Psoas muscle (tissue), 8 donors: Measurements from ENCODE around the gene PSMD14. TPM values are rescaled to one million over a fixed set of nuclear protein-coding genes. Genes with fewer than 3 reads are reported as not detected.
A peak's percentile ranks its signal among the peaks of the same experiment; 100 is the strongest.
"Not testable (repeated sequence)": the region's sequence is repeated elsewhere in the genome, so short reads cannot be mapped to it uniquely, and the experiment has no call there.

Experiments
- ATAC-seq, 4 donors: fragments of 200-7000 bp; cut with Tn5 transposase; one replicate each; pipeline ENCODE4 v1.9.1; 2020; ENCODE audit warnings: moderate library complexity in 3 of 4, mild to moderate bottlenecking in 2 of 4
- DNase-seq, 2 donors: peaks; one replicate each; pipeline ENCODE4 v3.0.0-alpha.2; 2020
- H3K27ac ChIP-seq: fragments of 200-600 bp; one replicate; pipeline ENCODE4 v1.8.0; 2022
- H3K27me3 ChIP-seq, 3 donors: fragments of 200-600 bp in 1 of 3; one replicate each; pipeline versions ENCODE4 v1.6.1 to v1.8.0; 2013 to 2022; ENCODE audit warnings: low read length in 2 of 3, mild to moderate bottlenecking in 2 of 3, moderate library complexity in 1 of 3; ENCODE audit not compliant: insufficient read depth in 3 of 3
- H3K36me3 ChIP-seq, 2 donors: fragments of 200-600 bp in 1 of 2; one replicate each; pipeline versions ENCODE4 v1.6.1 to v1.8.0; 2013 to 2022; ENCODE audit warnings: low read depth in 1 of 2, mild to moderate bottlenecking in 1 of 2, moderate library complexity in 1 of 2; ENCODE audit not compliant: insufficient read depth in 1 of 2
- H3K4me1 ChIP-seq: fragments of 200-600 bp; one replicate; pipeline ENCODE4 v1.8.0; 2022
- H3K4me3 ChIP-seq: fragments of 200-600 bp; one replicate; pipeline ENCODE4 v1.8.0; 2022; ENCODE audit warnings: mild to moderate bottlenecking
- H3K9me3 ChIP-seq: fragments of 200-600 bp; one replicate; pipeline ENCODE4 v1.8.0; 2022
- WGBS, 3 donors: extraction: QIAGEN DNeasy Blood & Tissue Kit; methylation state at CpG; one replicate each; pipeline versions ENCODE4 v1.1.6 to v1.1.7; 2013; 5-methylcytosine and 5-hydroxymethylcytosine counted together
- intact Hi-C, 2 donors: fragments of 100-400 bp; cut with DNase I; formaldehyde crosslinking; loops; one replicate each; pipeline versions ENCODE4 v1.11.0 to v1.14.2; 2022
- polyA plus RNA-seq, 3 donors: library from polyadenylated mRNA; stranded (reverse); fragments of 200-250 nt; gene quantifications; one replicate each; pipeline ENCODE4 v1.2.3, GENCODE V29; 2013
- total RNA-seq, 4 donors: library from RNA; stranded (reverse); fragmentation: NEBNext Ultra II Directional in 2 of 4; extraction: Animal tissue kit (Norgen Biotek cat#: 25700) in 2 of 4; gene quantifications; one replicate each; pipeline versions ENCODE4 v1.2.1 to v1.2.4, GENCODE V29; 2021 to 2023
- TF ChIP-seq, protein P1 (sequence below): fragments of 200-600 bp; IDR thresholded peaks from one replicate; pipeline ENCODE4 v1.8.0; 2022; ENCODE audit warnings: antibody characterized with exemption
- donor health status: healthy with polysubstance abuse.
- donor health status: DM: no; HTN: no; CAD: no; lungs with moderate emphysema.
- donor health status: Bipolar disorder and iron deficiency.
- donor health status: healthy.
- donor health status: DM: yes; HTN: yes; CAD: no.
- donor health status: DM: no; HTN: no; CAD: no.
- donor health status: DM: no; HTN: no; CAD: no.
- donor health status: DM: yes; HTN: yes; CAD: no.

PSMD14 gene
- total and polyA plus RNA-seq, 7 donors = 51.2 to 372 (median 109) TPM

DNA sequence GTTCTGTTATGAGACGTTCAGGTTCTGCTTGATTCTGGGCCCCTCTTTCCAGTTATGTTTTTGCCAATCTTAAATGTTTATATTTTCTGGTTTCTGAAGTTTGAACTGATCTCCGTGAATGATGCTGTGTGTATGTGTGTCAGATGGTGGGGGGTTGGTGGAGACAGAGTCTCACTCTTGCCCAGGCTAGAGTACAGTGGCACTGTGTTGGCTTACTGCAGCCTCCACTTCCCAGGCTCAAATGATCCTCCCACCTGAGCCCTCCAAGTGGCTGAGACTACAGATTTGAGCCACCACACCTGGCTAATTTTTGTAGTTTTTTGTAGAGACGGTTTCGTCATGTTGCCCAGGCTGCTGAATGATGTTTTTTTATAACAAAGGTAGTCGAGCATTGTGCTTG lies 45.9 kb downstream of the PSMD14 start:
- intact Hi-C loops = no loop called here
- H3K36me3 ChIP-seq = no peaks in the 10 kb centered on the region
- 90 to 96% (median 92%) methylated on average over 5 of the region's 5 CpGs for WGBS, 3 donors
- H3K4me1 ChIP-seq = peaks cover 26% of the 10 kb centered on the region
- TF ChIP-seq, protein P1, sequence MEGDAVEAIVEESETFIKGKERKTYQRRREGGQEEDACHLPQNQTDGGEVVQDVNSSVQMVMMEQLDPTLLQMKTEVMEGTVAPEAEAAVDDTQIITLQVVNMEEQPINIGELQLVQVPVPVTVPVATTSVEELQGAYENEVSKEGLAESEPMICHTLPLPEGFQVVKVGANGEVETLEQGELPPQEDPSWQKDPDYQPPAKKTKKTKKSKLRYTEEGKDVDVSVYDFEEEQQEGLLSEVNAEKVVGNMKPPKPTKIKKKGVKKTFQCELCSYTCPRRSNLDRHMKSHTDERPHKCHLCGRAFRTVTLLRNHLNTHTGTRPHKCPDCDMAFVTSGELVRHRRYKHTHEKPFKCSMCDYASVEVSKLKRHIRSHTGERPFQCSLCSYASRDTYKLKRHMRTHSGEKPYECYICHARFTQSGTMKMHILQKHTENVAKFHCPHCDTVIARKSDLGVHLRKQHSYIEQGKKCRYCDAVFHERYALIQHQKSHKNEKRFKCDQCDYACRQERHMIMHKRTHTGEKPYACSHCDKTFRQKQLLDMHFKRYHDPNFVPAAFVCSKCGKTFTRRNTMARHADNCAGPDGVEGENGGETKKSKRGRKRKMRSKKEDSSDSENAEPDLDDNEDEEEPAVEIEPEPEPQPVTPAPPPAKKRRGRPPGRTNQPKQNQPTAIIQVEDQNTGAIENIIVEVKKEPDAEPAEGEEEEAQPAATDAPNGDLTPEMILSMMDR = no peak
- ATAC-seq (no peak), DNase-seq (no peak)
- no peak overlapping the region for H3K27ac ChIP-seq
- no peaks in the 10 kb centered on the region for H3K9me3 ChIP-seq
- no peaks in the 10 kb centered on the region for H3K27me3 ChIP-seq
- H3K4me3 ChIP-seq = no peak overlapping the region

DNA sequence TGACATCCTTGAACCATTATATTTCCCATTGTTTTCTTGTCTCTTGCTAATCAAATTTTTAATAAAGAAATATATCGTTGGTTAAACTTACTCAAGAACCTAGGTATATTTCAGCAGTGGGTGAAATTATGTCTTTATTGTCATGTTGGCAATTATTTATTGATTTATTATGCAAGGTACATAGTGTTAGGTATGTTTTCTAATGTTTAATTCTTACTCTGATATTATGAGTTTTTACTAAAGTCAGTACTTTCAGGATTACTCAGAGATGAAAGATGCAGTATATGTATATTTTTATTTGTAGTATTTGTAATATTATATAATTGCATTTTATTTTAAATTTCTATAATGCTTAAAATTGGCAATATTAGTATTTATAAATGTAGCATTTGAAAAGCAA lies 46.9 kb downstream of the PSMD14 start:
- DNase-seq (no peak), ATAC-seq (no peak)
- TF ChIP-seq, protein P1 = no peak
- H3K4me3 ChIP-seq = no peak overlapping the region
- no peaks in the 10 kb centered on the region for H3K36me3 ChIP-seq
- no peaks in the 10 kb centered on the region for H3K9me3 ChIP-seq
- H3K4me1 ChIP-seq = peaks cover 23% of the 10 kb centered on the region
- intact Hi-C loops = no loop called here
- WGBS, 3 donors = 88 to 93% (median 92%) methylated on average over 1 of the region's 1 CpG
- no peak overlapping the region for H3K27ac ChIP-seq
- no peaks in the 10 kb centered on the region for H3K27me3 ChIP-seq

DNA sequence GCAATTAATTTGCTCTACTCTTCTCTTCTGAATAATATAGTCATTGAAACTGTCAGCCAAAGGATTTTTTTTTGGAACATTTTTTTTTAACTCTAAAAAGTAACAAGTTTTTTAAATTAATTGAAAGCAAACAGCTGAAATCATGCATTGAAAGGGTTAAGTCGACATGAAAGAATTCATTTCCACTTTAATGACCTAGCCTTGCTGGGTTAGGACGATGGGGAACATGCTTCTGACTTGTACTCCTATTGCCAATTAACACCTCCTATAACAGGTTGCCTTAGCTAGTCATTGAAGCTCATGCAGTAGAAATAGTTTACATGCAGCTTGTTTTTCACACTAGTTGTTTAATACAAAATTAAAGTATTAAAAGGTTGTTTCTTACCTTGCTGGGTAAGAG lies 47.8 kb downstream of the PSMD14 start:
- H3K9me3 ChIP-seq = no peaks in the 10 kb centered on the region
- TF ChIP-seq, protein P1 = no peak

DNA sequence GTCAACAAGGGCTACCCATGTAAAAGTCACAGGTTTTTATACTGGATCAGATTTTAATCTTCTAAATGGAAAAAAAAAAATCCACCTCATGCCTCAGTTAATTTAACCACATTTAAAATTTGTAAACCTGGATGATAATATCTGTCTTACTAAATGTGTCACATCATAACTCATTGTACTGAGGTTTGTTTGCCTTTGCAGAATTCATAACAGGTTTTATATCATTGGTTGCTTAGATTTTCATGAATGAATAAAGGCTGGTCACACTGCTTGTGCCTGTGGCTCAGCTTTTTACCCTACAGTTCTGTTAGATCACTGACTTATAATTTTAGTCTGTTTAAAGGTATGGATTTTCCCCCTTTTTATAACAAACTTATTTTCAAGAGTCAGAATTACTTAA lies 48.9 kb downstream of the PSMD14 start:
- Histone ChIP-seq H3K4me3 (no peak overlapping the region), H3K27me3 (no peaks in the 10 kb centered on the region), H3K4me1 (peaks cover 21% of the 10 kb centered on the region), H3K36me3 (no peaks in the 10 kb centered on the region), H3K27ac (no peak overlapping the region), H3K9me3 (peaks cover 6% of the 10 kb centered on the region)
- no peak for ATAC-seq
- intact Hi-C loops = no loop called here
- TF ChIP-seq, protein P1 = no peak
- no peak for DNase-seq

More for the DNA sequence above, 47.8 kb downstream of the PSMD14 start:
- peaks cover 23% of the 10 kb centered on the region for H3K4me1 ChIP-seq
- no peak for DNase-seq
- intact Hi-C loops = no loop called here
- peak in 2 of 4 donors; percentile 41 to 46 for ATAC-seq
- no peak overlapping the region for H3K4me3 ChIP-seq
- 10 to 16% (median 13%) methylated on average over 2 of the region's 2 CpGs for WGBS, 3 donors
- H3K27me3 ChIP-seq = no peaks in the 10 kb centered on the region
- no peak overlapping the region for H3K27ac ChIP-seq
- no peaks in the 10 kb centered on the region for H3K36me3 ChIP-seq

DNA sequence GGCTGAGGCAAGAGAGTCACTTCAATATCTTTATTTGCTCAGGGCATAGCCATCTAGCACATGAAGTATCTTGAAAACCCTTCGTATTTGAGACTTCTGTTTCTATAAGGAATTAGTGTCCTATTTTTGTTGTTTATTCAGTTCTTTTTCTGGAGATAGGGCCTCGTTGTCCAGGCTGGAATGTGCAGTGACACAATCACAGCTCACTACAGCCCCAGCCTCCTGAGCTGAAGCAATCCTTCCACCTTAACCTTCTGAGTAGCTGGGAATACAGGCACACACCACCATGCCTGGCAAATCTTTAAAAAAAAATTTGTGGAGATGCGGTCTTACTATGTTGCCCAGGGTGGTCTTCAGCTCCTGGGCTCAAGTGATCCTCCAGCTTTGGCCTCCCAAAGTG lies 50.6 kb downstream of the PSMD14 start:
- no peak overlapping the region for H3K27ac ChIP-seq
- H3K9me3 ChIP-seq = peaks cover 16% of the 10 kb centered on the region
- TF ChIP-seq, protein P1 = no peak
- intact Hi-C loops = no loop called here
- peaks cover 14% of the 10 kb centered on the region for H3K4me1 ChIP-seq
- DNase-seq (no peak), ATAC-seq (no peak)
- H3K36me3 ChIP-seq = no peaks in the 10 kb centered on the region
- no peaks in the 10 kb centered on the region for H3K27me3 ChIP-seq
- no peak overlapping the region for H3K4me3 ChIP-seq
- 88 to 95% (median 91%) methylated on average over 3 of the region's 3 CpGs for WGBS, 3 donors

DNA sequence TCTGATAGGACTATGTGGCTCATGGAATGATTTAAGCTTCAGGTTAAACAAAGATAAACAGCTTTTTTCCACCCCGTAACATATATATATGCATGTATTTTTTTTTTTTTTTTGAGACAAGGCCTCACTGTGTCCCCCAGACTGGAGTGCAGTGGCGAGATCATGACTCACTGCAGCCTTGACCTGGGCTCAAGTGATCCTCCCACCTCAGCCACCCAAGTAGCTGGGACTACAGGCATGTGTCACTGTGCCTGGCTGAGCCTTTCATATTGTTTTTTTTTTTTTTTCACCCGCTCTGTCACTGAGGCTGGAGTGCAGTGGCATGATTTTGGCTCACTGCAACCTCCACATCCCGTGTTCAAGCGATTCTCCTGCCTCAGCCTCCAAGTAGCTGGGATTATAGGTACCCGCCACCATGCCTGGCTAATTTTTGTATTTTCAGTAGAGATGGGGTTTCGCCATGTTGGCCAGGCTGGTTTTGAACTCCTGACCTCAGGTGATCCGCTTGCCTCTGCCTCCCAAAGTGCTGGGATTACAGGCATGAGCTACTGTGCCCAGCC lies 52.0 kb downstream of the PSMD14 start:
- DNase-seq, H3K36me3 ChIP-seq, intact Hi-C loops, H3K4me3 ChIP-seq, H3K27me3 ChIP-seq, H3K27ac ChIP-seq: not testable (repeated sequence)
- 96 to 100% (median 97%) methylated on average over 8 of the region's 8 CpGs for whole genome bisulfite sequencing, 3 donors
- peak in 1 of 4 donors; percentile 31 for ATAC-seq
- H3K9me3 ChIP-seq = peaks cover 16% of the 10 kb centered on the region
- peaks cover 11% of the 10 kb centered on the region for H3K4me1 ChIP-seq
